HepG2 (cell line): ENCODE data around the gene THSD8. TPM values are rescaled to one million over a fixed set of nuclear protein-coding genes. Genes with fewer than 3 reads are reported as not detected.

Source experiments
- DMAP1 ChIP-seq: IDR thresholded peaks from 2 replicates; pipeline ENCODE4 v1.6.1; 2016
- EEA1 ChIP-seq: sonication (generic); formaldehyde crosslinking; IDR thresholded peaks from 2 replicates; pipeline ENCODE4 v1.5.1; 2020; ENCODE audit warnings: mild to moderate bottlenecking, missing genetic modification reagents, borderline replicate concordance
- ERF ChIP-seq: IDR thresholded peaks from 2 replicates; pipeline ENCODE4 v1.6.1; 2018; ENCODE audit warnings: missing biosample characterization, missing genetic modification reagents
- FOXA3 ChIP-seq: IDR thresholded peaks from 2 replicates; pipeline ENCODE4 v1.6.1; 2016; ENCODE audit warnings: missing genetic modification reagents, missing compliant biosample characterization
- KAT8 ChIP-seq: IDR thresholded peaks from 2 replicates; pipeline ENCODE4 v1.6.1; 2016; ENCODE audit warnings: missing genetic modification reagents, missing compliant biosample characterization
- KDM6A ChIP-seq: IDR thresholded peaks from 2 replicates; pipeline ENCODE4 v1.6.1; 2016; ENCODE audit warnings: low read depth
- MAFK ChIP-seq, 2 experiments: IDR thresholded peaks in 1 of 2; conservative IDR thresholded peaks in 1 of 2; 2 replicates each; pipeline ENCODE4 v1.6.1; 2011; ENCODE audit warnings: improper control_type of control experiment in 2 of 2, low read length in 2 of 2
- MXI1 ChIP-seq: IDR thresholded peaks from 3 replicates; pipeline ENCODE4 v1.6.1; 2012; ENCODE audit warnings: low read depth, low read length, inconsistent platforms, borderline replicate concordance
- RFX1 ChIP-seq: fragments of 450-650 bp; IDR thresholded peaks from 2 replicates; pipeline ENCODE4 v1.6.1; 2017
- TGIF2 ChIP-seq: IDR thresholded peaks from 2 replicates; pipeline ENCODE4 v1.6.1; 2016; ENCODE audit warnings: control low read depth, missing compliant biosample characterization
- ZFP36 ChIP-seq: fragments of 150-350 bp; IDR thresholded peaks from 2 replicates; pipeline ENCODE4 v1.6.1; 2018; ENCODE audit warnings: borderline replicate concordance, low read length, low read depth; ENCODE audit not compliant: partially characterized antibody
- ZNF136 ChIP-seq: sonication (generic); formaldehyde crosslinking; IDR thresholded peaks from 2 replicates; pipeline ENCODE4 v1.8.1; 2022; ENCODE audit warnings: low read depth, mild to moderate bottlenecking, moderate library complexity, missing genetic modification reagents
- ZNF20 ChIP-seq: sonication (generic); formaldehyde crosslinking; IDR thresholded peaks from 2 replicates; pipeline ENCODE4 v1.4.0; 2020; ENCODE audit warnings: mild to moderate bottlenecking, moderate library complexity, missing genetic modification reagents
- ZNF446 ChIP-seq: sonication (generic); formaldehyde crosslinking; IDR thresholded peaks from 2 replicates; pipeline ENCODE4 v1.5.0; 2020; ENCODE audit warnings: mild to moderate bottlenecking, missing genetic modification reagents
- ZNF724P ChIP-seq: sonication (generic); formaldehyde crosslinking; IDR thresholded peaks from 2 replicates; pipeline ENCODE4 v1.8.0; 2022; ENCODE audit warnings: missing genetic modification reagents, borderline replicate concordance
- ZSCAN20 ChIP-seq: sonication (generic); formaldehyde crosslinking; IDR thresholded peaks from 2 replicates; pipeline ENCODE4 v1.4.0; 2020; ENCODE audit warnings: missing genetic modification reagents, mild to moderate bottlenecking, borderline replicate concordance
- polyA plus RNA-seq, 8 experiments: library from polyadenylated mRNA; depleted of rRNA in 3 of 8; stranded (reverse) in 7 of 8; unstranded in 1 of 8; fragments of >200 nt; fragmentation: Illumina TruSeq in 4 of 8; extraction: Trizol in 4 of 8; gene quantifications; 2 replicates each; pipeline versions ENCODE4 v1.2.1 to v1.2.3, GENCODE V29; 2011 to 2016; ENCODE audit warnings: low read depth in 4 of 8, missing spikeins in 1 of 8, mixed read lengths in 1 of 8; ENCODE audit not compliant: insufficient read depth in 1 of 8
- total RNA-seq, 5 experiments: library from RNA; depleted of rRNA; stranded (reverse); fragments of >200 nt; fragmentation: Illumina TruSeq; extraction: Trizol; gene quantifications; 2 replicates each; pipeline ENCODE4 v1.2.3, GENCODE V29; 2016; ENCODE audit warnings: low read depth in 1 of 5
- TF ChIP-seq, protein P1 (sequence below): sonication (generic); formaldehyde crosslinking; IDR thresholded peaks from 2 replicates; pipeline ENCODE4 v1.4.0; 2020; ENCODE audit warnings: missing genetic modification reagents
- TF ChIP-seq, protein P2 (sequence below): sonication (generic); formaldehyde crosslinking; IDR thresholded peaks from 2 replicates; pipeline ENCODE4 v1.5.1; 2020; ENCODE audit warnings: missing genetic modification reagents, mild to moderate bottlenecking, borderline replicate concordance
- TF ChIP-seq, protein P3 (sequence below): sonication (generic); formaldehyde crosslinking; conservative IDR thresholded peaks from 2 replicates; pipeline ENCODE4 v1.4.0; 2020; ENCODE audit warnings: missing genetic modification reagents
- TF ChIP-seq, protein P4 (sequence below): sonication (generic); formaldehyde crosslinking; IDR thresholded peaks from 2 replicates; pipeline ENCODE4 v1.5.0; 2020; ENCODE audit warnings: mild to moderate bottlenecking, low read depth, missing genetic modification reagents, borderline replicate concordance
- TF ChIP-seq, protein P5 (sequence below): sonication (generic); formaldehyde crosslinking; IDR thresholded peaks from 2 replicates; pipeline ENCODE4 v1.5.0; 2020; ENCODE audit warnings: missing genetic modification reagents, mild to moderate bottlenecking, borderline replicate concordance

Gene THSD8
- total and polyA plus RNA-seq, 2 of the 13 experiments (the other 11 are each of a cell fraction or from before 2014, with no cell fraction given): 4.8 to 14.9 TPM

DNA sequence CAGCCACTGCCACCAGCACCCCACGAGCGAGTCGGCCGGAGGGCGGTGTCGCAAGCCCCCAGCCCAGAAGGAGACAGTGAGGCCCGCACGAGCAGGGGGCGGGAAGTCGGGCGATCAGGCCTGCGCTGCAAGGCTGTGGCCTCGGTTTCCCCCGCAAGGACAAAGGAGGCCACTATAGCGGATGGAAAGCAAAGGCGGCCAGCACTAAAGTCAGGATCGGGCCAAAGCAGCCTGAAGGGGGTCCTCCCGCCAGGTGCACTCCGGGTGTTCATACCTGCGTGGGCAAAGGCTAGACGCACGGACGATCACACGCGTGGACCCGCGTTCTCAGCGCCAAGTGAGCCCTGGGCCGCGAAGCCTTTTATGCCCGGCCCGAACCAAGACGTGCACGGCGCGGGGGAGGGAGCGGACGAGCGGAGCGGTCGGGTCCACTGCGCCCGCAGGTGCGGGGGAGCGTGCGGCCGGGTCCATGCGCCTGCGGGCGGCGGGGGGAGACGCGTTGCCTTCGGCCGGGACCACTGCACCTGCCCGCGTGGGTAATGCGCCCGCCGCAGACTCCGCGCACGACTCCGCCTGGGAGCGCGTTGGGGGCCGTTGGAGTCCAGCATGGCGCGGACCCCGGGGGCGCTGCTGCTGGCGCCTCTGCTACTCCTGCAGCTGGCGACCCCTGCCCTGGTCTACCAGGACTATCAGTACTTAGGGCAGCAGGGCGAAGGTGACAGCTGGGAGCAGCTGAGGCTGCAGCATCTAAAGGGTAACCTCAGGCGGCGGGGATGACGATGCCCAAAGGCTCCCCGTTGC is at the start of gene THSD8, which contains the start of gene PRDX2 (continued):
- TF ChIP-seq, protein P1, sequence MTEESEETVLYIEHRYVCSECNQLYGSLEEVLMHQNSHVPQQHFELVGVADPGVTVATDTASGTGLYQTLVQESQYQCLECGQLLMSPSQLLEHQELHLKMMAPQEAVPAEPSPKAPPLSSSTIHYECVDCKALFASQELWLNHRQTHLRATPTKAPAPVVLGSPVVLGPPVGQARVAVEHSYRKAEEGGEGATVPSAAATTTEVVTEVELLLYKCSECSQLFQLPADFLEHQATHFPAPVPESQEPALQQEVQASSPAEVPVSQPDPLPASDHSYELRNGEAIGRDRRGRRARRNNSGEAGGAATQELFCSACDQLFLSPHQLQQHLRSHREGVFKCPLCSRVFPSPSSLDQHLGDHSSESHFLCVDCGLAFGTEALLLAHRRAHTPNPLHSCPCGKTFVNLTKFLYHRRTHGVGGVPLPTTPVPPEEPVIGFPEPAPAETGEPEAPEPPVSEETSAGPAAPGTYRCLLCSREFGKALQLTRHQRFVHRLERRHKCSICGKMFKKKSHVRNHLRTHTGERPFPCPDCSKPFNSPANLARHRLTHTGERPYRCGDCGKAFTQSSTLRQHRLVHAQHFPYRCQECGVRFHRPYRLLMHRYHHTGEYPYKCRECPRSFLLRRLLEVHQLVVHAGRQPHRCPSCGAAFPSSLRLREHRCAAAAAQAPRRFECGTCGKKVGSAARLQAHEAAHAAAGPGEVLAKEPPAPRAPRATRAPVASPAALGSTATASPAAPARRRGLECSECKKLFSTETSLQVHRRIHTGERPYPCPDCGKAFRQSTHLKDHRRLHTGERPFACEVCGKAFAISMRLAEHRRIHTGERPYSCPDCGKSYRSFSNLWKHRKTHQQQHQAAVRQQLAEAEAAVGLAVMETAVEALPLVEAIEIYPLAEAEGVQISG (CRISPR knock-in tag): peak; percentile 90
- TF ChIP-seq ZNF724P (peak; percentile 94; the same call in 1 of the 2 replicates), ZNF136 (CRISPR knock-in tag) (peak; percentile 69; the same call in 1 of the 2 replicates), TGIF2 (CRISPR knock-in tag) (no peak), KAT8 (CRISPR knock-in tag) (peak; percentile 79), EEA1 (CRISPR knock-in tag) (0 out of 2 replicates have a peak, but pooled peaks have one; percentile 86), DMAP1 (CRISPR knock-in tag) (peak; percentile 61; the same call in 1 of the 2 replicates), ZNF20 (0 out of 2 replicates have a peak, but pooled peaks have one; percentile 30), RFX1 (no peak), MAFK (conservative IDR thresholded peaks at IDR 0.05 in 1 of 2, IDR thresholded peaks at IDR 0.05 in 1 of 2; ENCODE audit: low read length in 2 of 2) (no peak), ZNF446 (CRISPR knock-in tag) (peak; percentile 89), FOXA3 (CRISPR knock-in tag) (peak; percentile 52), ERF (peak; percentile 60), ZFP36 (no peak), ZSCAN20 (CRISPR knock-in tag) (no peak), MXI1 (peak; percentile 52; the same call in 1 of the 3 replicates), KDM6A (no peak)
- TF ChIP-seq, protein P2, sequence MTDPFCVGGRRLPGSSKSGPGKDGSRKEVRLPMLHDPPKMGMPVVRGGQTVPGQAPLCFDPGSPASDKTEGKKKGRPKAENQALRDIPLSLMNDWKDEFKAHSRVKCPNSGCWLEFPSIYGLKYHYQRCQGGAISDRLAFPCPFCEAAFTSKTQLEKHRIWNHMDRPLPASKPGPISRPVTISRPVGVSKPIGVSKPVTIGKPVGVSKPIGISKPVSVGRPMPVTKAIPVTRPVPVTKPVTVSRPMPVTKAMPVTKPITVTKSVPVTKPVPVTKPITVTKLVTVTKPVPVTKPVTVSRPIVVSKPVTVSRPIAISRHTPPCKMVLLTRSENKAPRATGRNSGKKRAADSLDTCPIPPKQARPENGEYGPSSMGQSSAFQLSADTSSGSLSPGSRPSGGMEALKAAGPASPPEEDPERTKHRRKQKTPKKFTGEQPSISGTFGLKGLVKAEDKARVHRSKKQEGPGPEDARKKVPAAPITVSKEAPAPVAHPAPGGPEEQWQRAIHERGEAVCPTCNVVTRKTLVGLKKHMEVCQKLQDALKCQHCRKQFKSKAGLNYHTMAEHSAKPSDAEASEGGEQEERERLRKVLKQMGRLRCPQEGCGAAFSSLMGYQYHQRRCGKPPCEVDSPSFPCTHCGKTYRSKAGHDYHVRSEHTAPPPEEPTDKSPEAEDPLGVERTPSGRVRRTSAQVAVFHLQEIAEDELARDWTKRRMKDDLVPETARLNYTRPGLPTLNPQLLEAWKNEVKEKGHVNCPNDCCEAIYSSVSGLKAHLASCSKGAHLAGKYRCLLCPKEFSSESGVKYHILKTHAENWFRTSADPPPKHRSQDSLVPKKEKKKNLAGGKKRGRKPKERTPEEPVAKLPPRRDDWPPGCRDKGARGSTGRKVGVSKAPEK (CRISPR knock-in tag): 0 out of 2 replicates have a peak, but pooled peaks have one; percentile 89
- TF ChIP-seq, protein P3, sequence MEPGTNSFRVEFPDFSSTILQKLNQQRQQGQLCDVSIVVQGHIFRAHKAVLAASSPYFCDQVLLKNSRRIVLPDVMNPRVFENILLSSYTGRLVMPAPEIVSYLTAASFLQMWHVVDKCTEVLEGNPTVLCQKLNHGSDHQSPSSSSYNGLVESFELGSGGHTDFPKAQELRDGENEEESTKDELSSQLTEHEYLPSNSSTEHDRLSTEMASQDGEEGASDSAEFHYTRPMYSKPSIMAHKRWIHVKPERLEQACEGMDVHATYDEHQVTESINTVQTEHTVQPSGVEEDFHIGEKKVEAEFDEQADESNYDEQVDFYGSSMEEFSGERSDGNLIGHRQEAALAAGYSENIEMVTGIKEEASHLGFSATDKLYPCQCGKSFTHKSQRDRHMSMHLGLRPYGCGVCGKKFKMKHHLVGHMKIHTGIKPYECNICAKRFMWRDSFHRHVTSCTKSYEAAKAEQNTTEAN (CRISPR knock-in tag): peak; percentile 24; the same call in 1 of the 2 replicates
- TF ChIP-seq, protein P4, sequence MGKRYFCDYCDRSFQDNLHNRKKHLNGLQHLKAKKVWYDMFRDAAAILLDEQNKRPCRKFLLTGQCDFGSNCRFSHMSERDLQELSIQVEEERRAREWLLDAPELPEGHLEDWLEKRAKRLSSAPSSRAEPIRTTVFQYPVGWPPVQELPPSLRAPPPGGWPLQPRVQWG (CRISPR knock-in tag): no peak
- TF ChIP-seq, protein P5, sequence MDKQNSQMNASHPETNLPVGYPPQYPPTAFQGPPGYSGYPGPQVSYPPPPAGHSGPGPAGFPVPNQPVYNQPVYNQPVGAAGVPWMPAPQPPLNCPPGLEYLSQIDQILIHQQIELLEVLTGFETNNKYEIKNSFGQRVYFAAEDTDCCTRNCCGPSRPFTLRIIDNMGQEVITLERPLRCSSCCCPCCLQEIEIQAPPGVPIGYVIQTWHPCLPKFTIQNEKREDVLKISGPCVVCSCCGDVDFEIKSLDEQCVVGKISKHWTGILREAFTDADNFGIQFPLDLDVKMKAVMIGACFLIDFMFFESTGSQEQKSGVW (CRISPR knock-in tag): no peak; the same call in 1 of the 2 replicates
